ENCODE data around the gene B4GALT4. TPM values are rescaled to one million over a fixed set of nuclear protein-coding genes. Genes with fewer than 3 reads are reported as not detected.
A peak's percentile ranks its signal among the peaks of the same experiment; 100 is the strongest.
"Not testable (repeated sequence)": the region's sequence is repeated elsewhere in the genome, so short reads cannot be mapped to it uniquely, and the experiment has no call there.

The B4GALT4 gene
- total and polyA plus RNA-seq, 7 donors = 3.2 to 12.7 (median 6.2) TPM

DNA sequence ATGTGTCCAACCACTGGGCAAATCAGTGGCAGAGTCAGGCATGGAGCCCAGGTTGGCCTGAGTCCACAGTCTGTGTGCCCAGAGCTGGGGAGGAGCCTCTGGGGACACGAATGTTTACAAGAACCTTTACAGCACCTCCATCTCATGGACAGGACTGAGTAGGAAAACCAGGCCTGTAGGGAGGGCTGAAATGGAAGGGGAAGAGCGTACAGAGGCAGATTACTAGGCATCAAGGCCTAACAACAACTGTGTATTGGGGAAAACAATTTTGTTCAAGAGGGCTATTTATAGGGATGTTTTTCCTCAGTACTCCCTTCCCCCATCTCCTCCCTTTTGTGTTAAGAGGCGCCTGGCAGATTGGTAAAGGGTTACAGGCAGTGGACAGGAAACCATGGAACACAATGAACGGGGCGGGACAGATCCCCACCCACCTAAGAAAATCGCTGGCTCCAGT is 38.5 kb upstream of the B4GALT4 start:
- no peak overlapping the region for H3K4me3 ChIP-seq
- no peaks in the 10 kb centered on the region for H3K9me3 ChIP-seq
- ATAC-seq = peak in 3 of 4 donors; percentile 35 to 57 (median 45)
- H3K36me3 ChIP-seq (ENCODE audit: insufficient read depth in 1 of 2, low read depth in 1 of 2) = no peaks in the 10 kb centered on the region
- TF ChIP-seq, protein P1, sequence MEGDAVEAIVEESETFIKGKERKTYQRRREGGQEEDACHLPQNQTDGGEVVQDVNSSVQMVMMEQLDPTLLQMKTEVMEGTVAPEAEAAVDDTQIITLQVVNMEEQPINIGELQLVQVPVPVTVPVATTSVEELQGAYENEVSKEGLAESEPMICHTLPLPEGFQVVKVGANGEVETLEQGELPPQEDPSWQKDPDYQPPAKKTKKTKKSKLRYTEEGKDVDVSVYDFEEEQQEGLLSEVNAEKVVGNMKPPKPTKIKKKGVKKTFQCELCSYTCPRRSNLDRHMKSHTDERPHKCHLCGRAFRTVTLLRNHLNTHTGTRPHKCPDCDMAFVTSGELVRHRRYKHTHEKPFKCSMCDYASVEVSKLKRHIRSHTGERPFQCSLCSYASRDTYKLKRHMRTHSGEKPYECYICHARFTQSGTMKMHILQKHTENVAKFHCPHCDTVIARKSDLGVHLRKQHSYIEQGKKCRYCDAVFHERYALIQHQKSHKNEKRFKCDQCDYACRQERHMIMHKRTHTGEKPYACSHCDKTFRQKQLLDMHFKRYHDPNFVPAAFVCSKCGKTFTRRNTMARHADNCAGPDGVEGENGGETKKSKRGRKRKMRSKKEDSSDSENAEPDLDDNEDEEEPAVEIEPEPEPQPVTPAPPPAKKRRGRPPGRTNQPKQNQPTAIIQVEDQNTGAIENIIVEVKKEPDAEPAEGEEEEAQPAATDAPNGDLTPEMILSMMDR (IDR thresholded peaks at IDR 0.05) = no peak
- no peaks in the 10 kb centered on the region for H3K27me3 ChIP-seq (ENCODE audit: insufficient read depth in 3 of 3, low read length in 2 of 3)
- H3K4me1 ChIP-seq = no peaks in the 10 kb centered on the region
- 47% methylated on average over 6 of the region's 6 CpGs for WGBS, 3 donors
- peak overlapping the region; percentile 50 for H3K27ac ChIP-seq
- intact Hi-C loops (cut with DNase I) = no loop called here
- no peak for DNase-seq

DNA sequence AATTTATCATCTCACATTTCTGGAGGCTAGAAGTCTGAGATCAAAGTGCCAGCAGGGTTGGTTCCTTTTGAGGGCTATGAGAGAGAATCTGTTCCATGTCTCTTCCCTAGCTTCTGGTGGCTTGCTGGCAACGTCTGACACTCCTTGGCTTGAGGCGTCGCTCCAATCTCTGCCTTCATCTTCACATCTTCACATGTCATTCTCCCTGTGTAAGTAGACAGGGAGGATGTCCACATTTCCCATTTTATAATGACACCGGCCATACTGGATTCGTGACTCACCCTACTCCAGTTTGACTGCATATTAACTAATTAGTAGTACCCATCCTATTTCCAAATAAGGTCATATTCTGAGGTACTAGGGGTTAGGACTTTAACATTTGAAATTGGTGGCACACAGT is 36.0 kb upstream of the B4GALT4 start:
- Histone ChIP-seq H3K4me3 (no peak overlapping the region), H3K4me1 (no peaks in the 10 kb centered on the region), H3K36me3 (ENCODE audit: insufficient read depth in 1 of 2, low read depth in 1 of 2) (no peaks in the 10 kb centered on the region), H3K27me3 (ENCODE audit: insufficient read depth in 3 of 3, low read length in 2 of 3) (no peaks in the 10 kb centered on the region), H3K27ac (no peak overlapping the region), H3K9me3 (no peaks in the 10 kb centered on the region)
- DNase-seq (no peak), ATAC-seq (no peak)
- TF ChIP-seq, protein P1 (IDR thresholded peaks at IDR 0.05) = no peak
- WGBS, 3 donors = 67 to 78% (median 72%) methylated on average over 5 of the region's 5 CpGs
- intact Hi-C loops (cut with DNase I) = no loop called here

DNA sequence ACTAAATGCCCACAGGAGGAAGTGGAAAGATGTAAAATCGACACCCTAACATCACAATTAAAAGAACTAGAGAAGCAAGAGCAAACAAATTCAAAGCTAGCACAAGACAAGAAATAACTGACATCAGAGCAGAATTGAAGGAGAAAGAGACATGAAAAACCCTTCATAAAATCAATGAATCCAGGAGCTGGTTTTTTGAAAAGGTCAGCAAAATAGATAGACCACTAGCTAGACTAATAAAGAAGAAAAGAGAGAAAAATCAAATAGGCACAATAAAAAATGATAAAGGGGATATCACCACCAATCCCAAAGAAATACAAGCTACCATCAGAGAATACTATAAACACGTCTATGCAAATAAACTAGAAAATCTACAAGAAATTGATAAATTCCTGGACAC is 29.5 kb upstream of the B4GALT4 start:
- H3K36me3 ChIP-seq (ENCODE audit: insufficient read depth in 1 of 2, low read depth in 1 of 2); H3K4me3 ChIP-seq; ATAC-seq; DNase-seq; H3K27me3 ChIP-seq (ENCODE audit: insufficient read depth in 3 of 3, low read length in 2 of 3); intact Hi-C loops (cut with DNase I); H3K4me1 ChIP-seq; H3K9me3 ChIP-seq; H3K27ac ChIP-seq: not testable (repeated sequence)
- 70 to 79% (median 72%) methylated on average over 2 of the region's 2 CpGs for WGBS, 3 donors

DNA sequence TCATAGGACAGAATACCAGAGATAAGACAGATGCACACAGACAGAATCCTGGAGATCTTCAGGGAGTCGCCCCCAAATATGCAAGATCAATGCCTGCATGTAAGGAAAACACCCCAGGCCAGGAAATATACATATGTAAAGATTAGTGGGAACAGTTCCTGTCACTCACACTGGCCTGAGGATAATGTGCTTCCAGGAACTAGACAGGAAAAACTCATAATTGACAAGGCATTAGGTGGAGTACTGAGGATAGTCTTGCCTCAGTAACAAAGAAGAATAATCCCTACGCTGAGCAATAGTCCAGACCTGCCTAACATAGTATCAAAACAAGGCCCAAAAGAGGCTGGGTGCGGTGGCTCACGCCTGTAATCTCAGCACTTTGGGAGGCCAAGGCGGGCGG is 20.4 kb upstream of the B4GALT4 start:
- Histone ChIP-seq H3K4me3 (no peak overlapping the region), H3K4me1 (peaks cover 3% of the 10 kb centered on the region), H3K36me3 (ENCODE audit: insufficient read depth in 1 of 2, low read depth in 1 of 2) (no peaks in the 10 kb centered on the region), H3K27me3 (ENCODE audit: insufficient read depth in 3 of 3, low read length in 2 of 3) (no peaks in the 10 kb centered on the region), H3K9me3 (no peaks in the 10 kb centered on the region), H3K27ac (no peak overlapping the region)
- intact Hi-C loops (cut with DNase I) = no loop called here
- WGBS, 3 donors = 63 to 79% (median 73%) methylated on average over 5 to 6 of the region's 6 CpGs
- TF ChIP-seq, protein P1 (IDR thresholded peaks at IDR 0.05) = no peak
- DNase-seq (no peak), ATAC-seq (no peak)

DNA sequence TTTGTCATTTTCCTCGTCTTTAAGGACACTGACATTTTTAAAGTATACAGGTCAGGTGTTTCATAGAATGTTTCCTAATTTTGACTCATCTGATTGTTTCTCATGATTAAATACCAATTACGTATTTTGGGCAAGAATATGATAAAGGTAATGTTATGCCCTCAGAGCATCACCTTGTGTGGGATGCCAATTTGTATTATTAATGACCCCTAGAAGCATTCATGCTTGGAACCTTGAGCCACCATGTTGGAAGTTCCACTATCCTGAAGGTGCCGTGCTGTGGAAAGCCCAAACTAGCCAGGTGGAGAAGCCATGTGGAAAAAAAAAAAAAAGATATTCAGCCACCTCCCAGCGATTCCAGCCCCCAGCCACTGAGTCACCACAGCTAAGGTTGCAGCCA is 19.1 kb upstream of the B4GALT4 start:
- intact Hi-C loops (cut with DNase I) = no loop called here

More for the DNA sequence above, 19.1 kb upstream of the B4GALT4 start:
- Histone ChIP-seq H3K4me3 (no peak overlapping the region), H3K36me3 (ENCODE audit: insufficient read depth in 1 of 2, low read depth in 1 of 2) (no peaks in the 10 kb centered on the region), H3K27ac (no peak overlapping the region), H3K27me3 (ENCODE audit: insufficient read depth in 3 of 3, low read length in 2 of 3) (no peaks in the 10 kb centered on the region), H3K4me1 (peaks cover 3% of the 10 kb centered on the region), H3K9me3 (no peaks in the 10 kb centered on the region)
- DNase-seq (no peak), ATAC-seq (no peak)
- WGBS, 3 donors = 76 to 94% (median 91%) methylated on average over 4 of the region's 4 CpGs
- TF ChIP-seq, protein P1 (IDR thresholded peaks at IDR 0.05) = no peak
